HL-60/S4 treated with phorbol 12-myristate 13-acetate at 8.2 ng/mL for 4 days and 3 days (cell line): ENCODE measurements around the gene CTSA.
"Not testable (repeated sequence)": the region's sequence is repeated elsewhere in the genome, so short reads cannot be mapped to it uniquely, and the experiment has no call there.

Source experiments
- in situ Hi-C: fragments of 300-500 bp; cut with MboI; formaldehyde crosslinking; loops from 2 replicates; pipeline ENCODE4 v1.15.0; 2022; ENCODE audit warnings: low sequenced_read_pairs

The CTSA gene

GRCh38 chr20:45911486-45912343 lies 20.6 kb downstream of the CTSA start, which contains the start of gene PLTP:
Gene PLTP (minus strand): TSS chr20:45912155. CDS start chr20:45911452, 703 bp downstream.
- in situ Hi-C loops, result no loop called here

DNA sequence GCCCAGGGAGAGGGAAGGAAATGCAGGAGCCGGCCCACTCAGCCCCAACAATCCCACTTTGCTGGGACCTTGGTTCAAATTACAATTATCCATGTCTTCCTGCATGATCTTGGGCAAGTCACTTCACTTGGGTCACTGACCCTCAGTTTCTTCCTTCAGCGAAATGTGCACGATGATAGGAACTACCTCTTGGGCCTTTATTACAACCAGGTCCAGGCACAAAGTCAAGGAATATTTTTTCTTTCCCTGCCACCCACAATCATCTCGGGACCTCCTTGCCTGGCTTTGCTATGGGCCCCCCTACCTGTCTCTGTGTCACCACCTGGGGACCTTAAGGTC lies 21.2 kb downstream of the CTSA start:
- in situ Hi-C loops, result no loop called here

DNA sequence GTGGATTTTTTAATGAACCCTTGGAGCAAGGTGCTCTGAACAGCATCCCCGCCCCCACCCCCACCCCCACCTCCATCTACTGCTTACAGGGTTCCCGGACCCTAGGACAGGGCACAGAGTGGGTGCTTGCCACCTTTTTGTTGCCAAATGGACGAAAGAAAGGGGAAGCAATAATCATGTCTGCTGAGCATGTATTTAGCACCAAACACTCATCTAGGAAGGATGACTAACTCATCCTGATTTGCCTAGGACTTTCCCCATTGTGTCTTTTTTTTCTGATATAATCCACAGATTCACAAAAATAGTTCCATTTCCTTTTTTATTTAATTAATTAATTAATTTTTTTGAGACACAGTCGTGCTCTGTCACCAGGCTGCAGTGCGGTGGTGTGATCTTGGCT lies 22.0 kb downstream of the CTSA start:
- in situ Hi-C loops, result no loop called here

DNA sequence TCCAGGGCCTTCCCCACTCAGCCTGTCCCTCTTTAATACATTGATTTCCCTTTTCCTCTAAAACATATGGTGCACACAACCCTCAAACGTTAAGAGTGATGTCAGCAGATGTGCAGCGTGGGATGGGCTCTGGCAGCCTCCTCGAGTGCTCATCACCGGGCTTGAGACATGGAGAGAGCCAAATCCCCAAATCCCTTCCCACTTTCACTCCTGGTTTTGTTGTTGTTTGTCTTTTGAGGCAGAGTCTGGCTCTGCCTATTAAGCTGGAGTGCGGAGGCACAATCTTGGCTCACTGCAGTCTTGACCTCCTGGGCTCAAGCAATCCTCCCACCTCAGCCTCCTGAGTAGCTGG lies 26.6 kb downstream of the CTSA start:
- in situ Hi-C loops, result no loop called here

DNA sequence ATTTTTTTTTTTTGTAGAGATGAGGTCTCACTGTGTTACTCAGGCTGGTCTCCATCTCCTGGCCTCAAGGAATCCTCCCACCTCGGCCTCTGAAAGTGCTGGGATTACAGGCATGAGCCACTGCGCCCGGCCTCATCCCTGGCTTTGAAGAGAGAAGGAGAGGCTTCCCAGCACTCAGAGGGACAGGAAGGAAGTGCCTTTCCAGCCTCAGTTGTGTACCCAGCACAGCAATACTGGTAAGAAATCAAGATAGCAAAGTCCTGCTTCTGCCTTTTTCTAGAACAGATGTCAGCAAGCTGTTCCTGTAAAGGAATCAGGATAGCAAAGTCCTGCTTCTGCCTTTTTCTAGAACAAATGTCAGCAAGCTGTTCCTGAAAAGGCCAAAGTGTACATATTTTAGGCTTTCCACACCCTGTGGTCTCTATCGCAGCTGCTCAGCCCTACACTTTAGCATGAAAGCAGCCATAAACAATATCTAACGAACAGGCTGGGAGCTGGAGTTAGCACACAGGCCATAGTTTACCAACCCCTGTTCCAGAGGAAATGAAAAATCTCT lies 27.1 kb downstream of the CTSA start:
- in situ Hi-C loops, result no loop called here

- in situ Hi-C loops, result no loop called here
These were observed 27.8 kb downstream of the CTSA start for GRCh38 chr20:45918779-45919537.

DNA sequence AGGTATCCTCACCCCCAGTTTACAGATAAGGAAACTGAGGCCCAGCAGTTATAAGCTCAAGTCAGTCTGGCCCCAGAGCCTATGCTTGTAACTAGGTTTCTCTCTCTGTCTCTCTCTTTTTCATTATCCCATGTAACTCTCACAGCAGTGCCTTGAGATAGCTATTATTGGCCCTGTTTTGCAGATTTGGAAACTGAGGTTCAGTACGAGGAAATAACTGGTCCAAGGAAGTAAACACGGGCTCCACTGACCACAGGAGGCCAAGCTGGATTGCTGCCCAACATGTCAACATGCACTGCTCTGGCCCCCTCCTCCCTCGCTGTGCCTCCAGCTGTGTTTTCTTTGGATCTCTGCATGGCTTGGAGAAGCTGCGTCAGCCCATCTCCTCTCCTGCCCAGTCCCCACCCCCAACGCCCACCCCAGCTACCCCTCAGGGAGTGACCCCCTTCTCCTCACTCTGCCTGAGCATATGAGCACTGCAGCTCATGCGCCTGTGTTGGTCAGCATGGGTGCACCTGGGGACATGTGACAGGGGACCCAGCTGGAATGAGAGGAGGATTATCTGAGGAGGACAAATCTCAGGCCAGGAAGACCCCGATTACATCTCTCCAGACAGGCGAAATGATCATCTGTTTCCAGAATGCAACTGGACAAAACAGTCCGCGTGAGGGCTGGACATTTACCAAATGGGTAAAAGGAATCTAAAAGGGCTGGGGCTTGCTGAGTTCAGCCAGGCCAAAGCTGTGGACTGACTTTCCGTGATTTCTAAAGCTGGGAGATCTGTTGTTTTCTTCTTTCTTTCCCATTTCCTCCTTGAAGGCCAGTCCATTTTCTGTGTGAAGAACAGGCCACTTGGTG lies 28.6 kb downstream of the CTSA start:
- in situ Hi-C loops, result no loop called here

GRCh38 chr20:45920462-45921336 lies 29.6 kb downstream of the CTSA start:
- in situ Hi-C loops, result no loop called here

GRCh38 chr20:45921337-45922189 lies 30.4 kb downstream of the CTSA start:
- in situ Hi-C loops, result no loop called here

DNA sequence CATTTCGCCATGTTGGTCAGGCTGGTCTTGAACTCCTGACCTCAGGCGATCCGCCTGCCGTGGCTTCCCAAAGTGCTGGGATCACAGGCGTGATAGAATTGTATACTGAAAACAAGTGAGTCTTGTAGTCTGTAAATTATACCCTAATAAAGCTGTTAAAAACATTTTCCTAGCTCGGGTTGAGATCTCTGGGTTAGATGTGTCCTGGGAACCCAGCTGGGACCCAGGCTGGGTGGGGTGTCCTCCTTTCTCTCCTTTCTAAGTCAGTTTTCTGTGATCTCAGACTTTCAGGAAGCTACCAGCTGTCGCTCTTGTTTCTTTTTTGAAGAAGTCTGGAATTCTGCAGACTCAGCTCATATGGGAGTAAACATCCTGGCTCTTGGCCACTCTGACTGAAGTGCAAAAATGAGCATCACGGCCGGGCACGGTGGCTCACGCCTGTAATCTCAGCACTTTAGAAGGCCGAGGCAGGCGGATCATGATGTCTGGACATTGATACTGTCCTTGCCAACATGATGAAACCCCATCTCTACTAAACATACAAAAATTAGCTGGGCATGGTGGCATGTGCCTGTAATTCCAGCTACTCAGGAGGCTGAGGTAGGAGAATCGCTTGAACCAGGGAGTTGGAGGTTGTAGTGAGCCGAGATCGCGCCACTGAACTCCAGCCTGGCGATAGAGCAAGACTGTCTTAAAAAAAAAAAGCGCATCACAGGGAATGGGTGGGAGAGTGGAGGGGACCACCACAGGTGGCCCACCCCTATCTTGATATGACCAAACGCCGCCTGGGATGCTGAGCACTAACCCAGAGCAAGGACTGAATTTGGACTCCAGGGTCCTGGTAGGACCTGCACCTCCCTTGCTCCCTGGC lies 33.5 kb downstream of the CTSA start:
- in situ Hi-C loops, result no loop called here

DNA sequence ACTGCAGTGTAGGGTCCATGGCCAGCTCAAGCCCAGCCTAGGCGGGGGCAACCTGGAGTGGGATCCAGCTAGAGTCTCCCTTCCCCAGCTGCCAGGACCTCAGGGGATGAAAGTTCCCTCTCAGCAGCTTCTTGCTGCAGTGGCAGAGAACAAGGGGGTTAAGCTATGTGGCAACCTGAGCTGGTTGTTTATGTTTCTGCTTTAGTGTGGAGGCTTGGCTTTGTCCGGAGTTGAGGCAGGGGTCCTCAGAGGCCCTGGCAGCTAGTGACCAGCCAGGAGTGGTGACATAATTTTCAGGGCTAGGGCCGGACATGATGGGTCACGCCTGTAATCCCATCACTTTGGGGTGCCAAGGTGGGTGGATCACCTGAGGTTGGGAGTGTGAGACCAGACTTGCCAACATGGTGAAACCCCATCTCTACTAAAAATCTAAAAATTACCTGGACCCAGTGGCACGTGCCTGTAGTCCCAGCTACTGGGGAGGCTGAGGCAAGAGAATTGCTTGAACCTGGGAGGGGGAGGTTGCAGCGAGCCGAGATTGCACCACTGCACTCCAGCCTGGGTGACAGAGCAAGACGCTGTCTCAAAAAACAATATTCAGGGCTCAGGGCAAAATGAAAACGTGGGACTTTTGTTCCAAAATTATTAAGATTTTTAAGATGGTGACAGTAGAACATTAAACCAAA lies 34.8 kb downstream of the CTSA start:
- in situ Hi-C loops, result no loop called here

DNA sequence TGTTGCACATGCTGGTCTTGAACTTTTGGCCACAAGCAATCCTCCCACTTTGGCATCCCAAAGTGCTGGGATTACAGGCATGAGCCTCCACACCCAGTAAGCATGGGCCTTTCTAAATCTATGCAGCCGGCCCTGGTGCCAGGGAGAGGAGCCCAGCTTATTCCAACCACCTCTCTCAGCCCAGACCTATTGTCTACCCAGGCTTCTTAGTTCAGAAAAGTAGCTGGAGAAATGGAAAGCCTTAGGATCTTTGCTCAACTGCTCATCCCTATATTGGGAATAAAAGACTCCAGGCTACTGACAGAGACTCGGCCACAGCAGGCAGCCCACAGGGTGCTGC lies 35.6 kb downstream of the CTSA start:
- in situ Hi-C loops, result no loop called here

DNA sequence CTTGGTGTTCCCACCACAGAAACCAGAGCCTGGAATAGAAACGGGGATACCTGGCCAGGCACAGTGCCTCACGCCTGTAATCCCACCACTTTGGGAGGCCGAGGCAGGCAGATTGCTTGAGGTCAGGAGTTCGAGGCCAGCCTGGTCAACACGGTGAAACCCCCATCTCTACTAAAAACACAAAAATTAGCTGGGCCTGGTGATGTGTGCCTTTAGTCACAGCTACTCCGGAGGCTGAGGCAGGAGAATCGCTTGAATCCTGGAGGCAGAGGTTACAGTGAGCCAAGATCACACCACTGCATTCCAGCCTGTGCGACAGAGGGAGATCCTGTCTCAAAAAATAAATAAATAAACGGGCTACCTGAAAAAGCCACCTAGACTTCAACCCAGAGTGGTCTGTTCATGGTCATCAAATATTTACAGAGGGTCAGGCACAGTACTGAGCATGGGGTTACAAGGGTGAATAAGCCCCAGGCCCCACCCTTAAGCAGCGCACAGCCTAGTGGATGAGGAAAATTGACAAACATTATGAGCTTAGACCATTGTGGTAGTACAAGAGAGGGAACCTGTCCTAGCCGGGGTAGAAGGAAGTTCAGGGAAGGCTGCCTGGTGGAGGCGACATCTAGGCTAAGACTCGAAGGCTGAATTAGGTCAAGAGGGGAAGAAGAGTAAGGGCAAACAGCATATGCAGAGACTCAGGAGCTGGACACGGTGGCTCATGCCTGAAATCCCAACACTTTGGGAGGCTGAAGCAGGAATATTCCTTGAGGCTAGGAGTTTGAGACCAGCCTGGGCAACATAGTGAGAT lies 36.1 kb downstream of the CTSA start:
- in situ Hi-C loops, result no loop called here

GRCh38 chr20:45931680-45932079 lies 40.5 kb downstream of the CTSA start:
- in situ Hi-C loops, result not testable (repeated sequence)

GRCh38 chr20:45933266-45934045 lies 42.3 kb downstream of the CTSA start:
- in situ Hi-C loops, result no loop called here

DNA sequence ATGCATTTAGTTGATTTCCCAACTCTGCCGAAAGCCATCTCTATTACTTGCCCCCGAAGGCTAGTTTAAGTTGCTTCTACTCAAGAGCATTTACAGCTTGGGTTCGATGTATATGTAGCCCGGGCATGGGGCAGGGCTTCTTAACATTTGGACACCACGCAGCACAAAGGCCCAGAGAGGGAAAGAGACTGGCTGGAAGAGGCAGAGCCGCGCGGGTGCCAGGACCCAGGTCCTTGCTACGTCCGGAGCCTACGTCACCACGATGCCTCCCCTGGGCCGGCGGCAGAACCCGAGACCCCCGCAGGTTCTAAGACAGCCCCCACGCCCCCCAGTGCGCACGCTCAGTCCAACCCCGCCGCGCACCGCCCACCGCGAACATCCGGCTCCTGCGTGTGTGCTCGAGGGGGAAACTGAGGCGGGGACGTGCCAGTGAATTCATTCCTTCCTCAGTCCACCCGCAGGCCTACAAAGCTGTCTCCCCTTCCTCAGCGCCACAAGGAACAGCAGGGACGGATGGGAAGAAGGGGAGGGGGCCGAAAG lies 43.0 kb downstream of the CTSA start:
- in situ Hi-C loops, result no loop called here
